ENCODE measurements around the gene GANC.

GRCh38 chr15:42282344-42282743 lies 9.3 kb downstream of the GANC start:
- no peak for TF ChIP-seq CTCF (IDR thresholded peaks at IDR 0.05 in 8 of 11, conservative IDR thresholded peaks at IDR 0.05 in 3 of 11)
- no peak for TF ChIP-seq POLR2A (IDR thresholded peaks at IDR 0.05)
- TF ChIP-seq POLR2AphosphoS5 (IDR thresholded peaks at IDR 0.05) = no peak
